HG03175 (cell line): ENCODE results near the gene RLF.

Source experiments
- ATAC-seq: cut with Tn5 transposase; IDR thresholded peaks from one replicate; pipeline ENCODE4 v1.9.1; 2021; ENCODE audit warnings: mild to moderate bottlenecking, moderate library complexity; ENCODE audit not compliant: unreplicated experiment

The RLF gene

DNA sequence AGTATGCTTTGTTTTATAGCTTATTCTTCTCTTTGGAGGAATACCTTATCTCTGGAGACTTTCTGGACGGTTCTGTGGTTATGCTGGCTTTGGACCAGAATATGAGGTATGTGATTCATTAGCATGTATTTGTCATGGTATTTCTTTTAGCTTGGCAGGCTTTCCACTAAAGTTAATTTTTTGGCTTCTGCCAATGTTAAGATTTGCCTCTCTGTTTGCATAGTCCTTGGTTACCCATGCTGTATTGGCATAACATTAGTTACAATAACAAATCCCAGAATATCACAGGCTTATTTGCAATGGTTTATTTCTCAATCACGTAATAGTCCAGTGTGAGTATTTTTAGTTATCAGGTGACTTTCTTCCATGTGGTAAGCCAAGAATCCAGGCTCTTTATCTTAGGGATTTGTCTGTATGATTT lies 106.6 kb downstream of the RLF start:
- no peak for ATAC-seq

DNA sequence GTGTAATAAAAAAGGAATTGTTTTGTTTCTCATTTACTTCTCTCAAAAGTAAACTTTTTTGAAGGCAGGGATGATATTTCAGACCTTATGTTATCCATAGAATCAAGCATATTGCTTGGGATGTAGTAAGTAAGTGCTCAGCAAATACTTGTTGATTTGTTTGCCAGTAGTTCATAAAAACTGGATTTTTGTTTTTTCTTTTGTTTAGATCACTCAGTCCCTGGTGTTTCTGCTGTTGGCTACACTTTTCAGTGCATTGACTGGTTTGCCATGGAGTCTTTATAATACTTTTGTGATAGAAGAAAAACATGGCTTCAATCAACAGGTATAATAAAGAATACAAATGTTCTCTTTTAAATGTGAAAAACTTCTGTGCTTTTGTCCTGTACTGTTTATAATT lies 107.0 kb downstream of the RLF start:
- ATAC-seq, result no peak

DNA sequence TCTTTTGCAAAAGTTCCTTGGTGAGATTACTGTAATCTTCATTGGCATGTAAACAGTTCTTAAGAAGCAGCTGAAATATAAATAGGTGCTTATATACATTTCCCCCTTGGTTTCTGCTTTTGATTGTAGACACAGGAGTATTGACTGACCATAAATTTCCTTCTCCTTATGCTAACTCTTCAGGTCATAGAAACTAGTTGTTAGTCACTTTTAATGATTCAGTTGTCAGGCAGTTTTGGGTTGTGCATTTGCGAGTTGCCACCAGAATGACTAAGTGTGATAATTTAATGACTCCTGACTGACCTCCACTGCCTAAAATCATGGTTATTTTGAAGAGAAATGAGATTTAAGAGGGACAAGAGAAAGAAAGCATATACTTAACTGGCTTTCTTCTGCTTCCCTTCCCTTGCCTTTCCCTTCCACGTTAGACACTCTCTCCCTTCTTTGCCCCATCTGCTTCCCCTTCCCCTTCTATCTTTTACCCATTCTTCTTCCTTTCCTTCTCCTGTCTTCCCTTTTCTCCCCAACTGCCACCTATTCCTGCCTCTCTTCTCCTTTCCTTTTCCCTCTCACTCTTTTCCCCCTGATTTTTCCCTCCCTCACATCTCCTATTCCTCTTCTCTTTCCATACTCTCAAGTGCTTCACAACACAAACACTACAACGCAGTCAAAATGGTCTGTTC lies 109.1 kb downstream of the RLF start:
- ATAC-seq, result no peak

DNA sequence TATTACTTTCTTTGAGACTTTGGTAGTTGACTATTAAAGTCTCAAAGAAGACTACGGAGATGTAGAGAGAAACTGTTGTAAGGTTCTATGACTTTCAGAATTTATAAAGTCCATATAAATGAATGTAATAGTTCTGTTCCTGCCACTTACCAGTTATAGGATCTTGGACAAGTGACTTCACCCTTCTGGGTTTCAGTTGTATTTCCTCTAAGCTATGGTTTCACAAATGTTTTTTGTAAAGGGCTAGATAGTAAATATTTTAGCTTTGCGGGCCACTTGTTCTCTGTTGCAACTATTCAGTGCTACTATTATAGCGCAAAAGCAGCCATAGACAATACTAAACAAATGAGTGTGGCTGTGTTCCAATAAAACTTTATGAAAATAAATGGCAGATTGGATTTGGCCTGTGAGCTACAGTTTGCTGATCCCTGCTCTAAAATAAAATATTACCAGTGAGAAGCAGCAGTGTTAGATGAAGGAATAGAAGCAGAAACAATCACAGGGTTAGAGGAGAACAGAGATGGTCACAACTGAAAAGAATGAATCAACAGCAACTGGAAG lies 111.5 kb downstream of the RLF start:
- no peak for ATAC-seq

DNA sequence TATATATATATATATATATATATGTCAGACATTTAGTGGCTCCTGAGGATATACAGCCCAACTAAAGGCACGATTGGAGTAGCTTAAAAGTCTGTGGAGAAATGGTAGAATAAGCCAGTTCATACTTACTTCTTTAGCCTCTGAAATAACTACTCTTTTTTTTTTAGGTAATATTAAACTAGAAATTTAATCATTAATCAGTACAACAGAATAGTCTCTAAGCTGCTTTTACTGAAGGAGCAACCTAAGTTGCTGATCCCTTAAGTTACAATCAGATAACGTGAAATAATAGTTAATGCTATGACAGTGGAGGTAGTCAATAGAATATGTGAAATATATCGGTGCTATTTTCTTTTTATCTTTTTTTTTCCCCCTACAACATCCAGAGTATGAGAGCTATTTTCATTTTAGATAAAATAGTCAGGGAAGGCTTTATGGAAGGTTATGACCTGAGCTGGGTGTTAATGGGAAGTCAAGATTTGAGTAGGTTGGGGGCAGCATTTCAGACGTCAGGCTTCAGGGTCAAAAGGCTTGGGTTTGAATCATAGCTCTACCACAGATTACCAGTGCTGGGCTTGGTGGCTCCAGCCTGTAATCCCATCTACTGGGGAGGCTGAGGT lies 112.5 kb downstream of the RLF start:
- no peak for ATAC-seq

DNA sequence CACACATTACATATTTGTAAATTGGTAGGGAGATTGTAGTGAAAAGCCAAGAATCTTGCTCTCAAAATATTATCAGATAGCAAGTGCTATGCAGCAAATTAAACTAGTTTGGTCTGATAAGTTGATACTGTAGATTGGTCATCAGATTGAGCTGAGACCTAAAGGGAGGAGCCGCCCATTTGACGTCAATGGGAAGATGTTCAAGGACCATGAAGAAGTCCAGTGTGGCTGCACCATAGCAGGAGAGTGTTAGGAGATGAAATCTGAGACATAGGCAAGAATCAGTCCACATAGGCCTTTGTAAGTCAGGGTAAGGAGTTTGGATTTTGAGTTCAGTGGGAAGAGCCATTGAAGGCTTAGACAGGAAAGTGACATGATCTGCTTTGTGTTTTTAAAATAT lies 113.1 kb downstream of the RLF start:
- no peak for ATAC-seq

DNA sequence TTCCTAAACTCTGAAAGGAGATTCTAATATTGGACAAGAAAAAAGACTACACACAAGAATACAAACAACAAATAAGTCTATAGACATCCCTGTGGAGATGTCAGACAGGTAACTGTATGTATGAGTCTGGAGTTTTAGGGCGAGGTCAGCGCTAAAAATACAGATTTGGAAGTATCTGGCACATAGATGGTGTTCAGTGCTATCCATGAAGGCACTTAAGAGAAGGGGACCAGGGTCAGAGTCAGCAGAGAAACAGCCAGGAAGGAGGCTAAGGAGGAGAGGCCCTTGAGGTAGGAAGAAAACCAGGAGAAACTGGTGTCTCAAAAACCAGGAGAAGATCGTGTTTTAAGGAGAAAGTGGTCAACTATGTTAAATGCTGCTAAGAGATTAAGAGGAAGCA lies 114.9 kb downstream of the RLF start:
- no peak for ATAC-seq

DNA sequence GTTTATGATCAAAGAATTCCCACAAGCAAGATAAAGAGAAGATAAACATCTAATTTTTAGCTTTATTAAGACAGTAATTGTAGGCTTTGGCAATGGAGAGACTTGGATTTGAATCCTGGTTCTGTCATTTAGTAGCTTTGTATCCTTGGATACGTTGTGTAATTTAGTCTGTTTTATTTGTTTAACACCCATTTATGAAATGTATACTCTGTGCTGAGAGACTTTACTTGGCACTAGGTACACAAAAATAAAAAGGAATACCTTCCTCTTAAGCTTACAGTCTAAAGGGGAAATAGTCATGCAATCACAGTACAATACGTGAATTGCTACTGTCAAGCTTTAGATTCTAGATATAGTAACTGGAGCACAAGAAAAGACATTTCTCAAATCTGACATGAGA lies 120.7 kb downstream of the RLF start:
- ATAC-seq, result no peak
